Cerebellar cortex (tissue), 1 donor: ENCODE data around the gene MAN2A1.

ENCODE experiments used
- DNase-seq: peaks from one replicate; pipeline ENCODE4 v3.0.0-alpha.2; 2015; ENCODE audit warnings: low spot score

Gene MAN2A1

GRCh38 chr5:109682383-109682782 lies 7.3 kb upstream of the MAN2A1 start:
- no peak for DNase-seq

GRCh38 chr5:109685916-109686315 lies 3.8 kb upstream of the MAN2A1 start:
- no peak for DNase-seq

- peak; percentile 41 for DNase-seq
Measured at GRCh38 chr5:109688630-109688969, 1.1 kb upstream of the MAN2A1 start.

- DNase-seq = peak; percentile 67
Measured at GRCh38 chr5:109688970-109689739, 572 bp upstream of the MAN2A1 start.

- peak; percentile 22 for DNase-seq
Measured at GRCh38 chr5:109690242-109690974, 681 bp downstream of the MAN2A1 start.

- peak; percentile 56 for DNase-seq
Measured at GRCh38 chr5:109690975-109691574, 1.3 kb downstream of the MAN2A1 start.

GRCh38 chr5:109691996-109692395 lies 2.3 kb downstream of the MAN2A1 start:
- no peak for DNase-seq

GRCh38 chr5:109692852-109693251 lies 3.1 kb downstream of the MAN2A1 start:
- no peak for DNase-seq

- DNase-seq = no peak
Measured at GRCh38 chr5:109693535-109694400, 4.0 kb downstream of the MAN2A1 start.

- no peak for DNase-seq
Measured at GRCh38 chr5:109694451-109694891, 4.7 kb downstream of the MAN2A1 start.

GRCh38 chr5:109695005-109695926 lies 5.5 kb downstream of the MAN2A1 start:
- no peak for DNase-seq

GRCh38 chr5:109697339-109697738 lies 7.6 kb downstream of the MAN2A1 start:
- DNase-seq = no peak

GRCh38 chr5:109700516-109701153 lies 10.9 kb downstream of the MAN2A1 start:
- no peak for DNase-seq

GRCh38 chr5:109701252-109701651 lies 11.5 kb downstream of the MAN2A1 start:
- DNase-seq = no peak

- DNase-seq = no peak
Measured at GRCh38 chr5:109701792-109702191, 12.1 kb downstream of the MAN2A1 start.

- DNase-seq = no peak
Measured at GRCh38 chr5:109703166-109703565, 13.4 kb downstream of the MAN2A1 start.

- DNase-seq = no peak
Measured at GRCh38 chr5:109703829-109704228, 14.1 kb downstream of the MAN2A1 start.

GRCh38 chr5:109704282-109704952 lies 14.7 kb downstream of the MAN2A1 start:
- DNase-seq = no peak

GRCh38 chr5:109705596-109705995 lies 15.9 kb downstream of the MAN2A1 start:
- DNase-seq = no peak

- no peak for DNase-seq
Measured at GRCh38 chr5:109706095-109706494, 16.4 kb downstream of the MAN2A1 start.
